KOPT-K1 (cell line): ENCODE measurements around the gene ARMC8.
"Not testable (repeated sequence)": the region's sequence is repeated elsewhere in the genome, so short reads cannot be mapped to it uniquely, and the experiment has no call there.

Experiments used
- H3K27ac ChIP-seq: fragments of 200-600 bp; sonication (generic); 2 replicates; pipeline ENCODE4 v1.5.1; 2016; ENCODE audit warnings: antibody characterized with exemption, mild to moderate bottlenecking, low read depth, low read length; ENCODE audit not compliant: poor library complexity, severe bottlenecking
- H3K36me3 ChIP-seq: fragments of 200-600 bp; sonication (generic); 2 replicates; pipeline ENCODE4 v1.5.1; 2017; ENCODE audit warnings: antibody characterized with exemption, mild to moderate bottlenecking, low read length, moderate library complexity; ENCODE audit not compliant: insufficient read depth
- H3K9me3 ChIP-seq: fragments of 200-600 bp; sonication (generic); 2 replicates; pipeline ENCODE4 v1.5.1; 2017; ENCODE audit warnings: antibody characterized with exemption, low read length, mild to moderate bottlenecking; ENCODE audit not compliant: insufficient read depth, poor library complexity, severe bottlenecking

ARMC8 gene

DNA sequence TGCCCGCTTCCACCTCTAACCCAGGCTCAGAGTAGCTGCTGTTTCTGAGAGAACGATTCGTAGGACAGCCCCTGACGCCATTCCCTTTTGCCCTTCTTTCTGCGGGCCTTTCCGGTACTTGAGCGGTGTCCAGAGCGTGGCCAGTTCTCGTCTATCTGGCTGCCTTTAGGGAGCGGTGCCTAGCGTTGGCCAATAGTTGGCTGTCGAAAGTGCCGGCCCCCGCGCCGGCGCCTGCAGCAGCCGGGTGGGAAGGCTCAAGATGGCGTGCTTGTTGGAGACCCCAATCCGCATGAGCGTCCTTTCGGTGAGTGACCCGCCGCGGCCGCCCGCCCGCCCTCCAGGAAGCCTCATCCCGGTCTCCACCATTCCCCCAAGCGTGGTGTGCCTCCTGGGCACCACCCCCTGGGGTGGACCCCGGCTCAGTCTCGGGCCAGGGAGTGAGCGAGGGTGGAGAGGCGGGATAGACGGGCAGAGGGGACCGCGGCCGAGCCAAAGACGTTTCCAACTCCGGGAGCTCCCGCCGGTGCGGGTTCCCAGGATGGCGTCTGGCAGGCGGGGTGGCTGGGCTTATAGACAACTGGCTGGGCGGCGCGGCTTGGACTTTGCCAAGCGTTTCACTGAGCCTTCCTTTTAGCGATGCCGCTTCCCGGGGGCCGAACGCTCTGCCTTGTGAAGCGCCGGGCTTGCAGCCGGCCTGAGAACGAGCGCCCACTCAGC lies at the start of gene ARMC8:
Gene ARMC8 (plus strand): TSS at position 6 of the 717 bp plus-strand sequence. CDS start 254 bp downstream, at position 260.
- Histone ChIP-seq H3K9me3 (no peaks in the 10 kb centered on the region), H3K27ac (peak within 1 kb of the TSS; percentile 97), H3K36me3 (peaks cover 25% of the 10 kb centered on the region)

GRCh38 chr3:138137861-138138260 lies 49.2 kb upstream of the ARMC8 start:
- Histone ChIP-seq H3K36me3 (no peaks in the 10 kb centered on the region), H3K27ac (no peak overlapping the region), H3K9me3 (no peaks in the 10 kb centered on the region)

GRCh38 chr3:138139691-138140090 lies 47.4 kb upstream of the ARMC8 start:
- Histone ChIP-seq H3K9me3 (no peaks in the 10 kb centered on the region), H3K27ac (no peak overlapping the region), H3K36me3 (no peaks in the 10 kb centered on the region)

- H3K27ac ChIP-seq = no peak overlapping the region
- H3K36me3 ChIP-seq = no peaks in the 10 kb centered on the region
- H3K9me3 ChIP-seq = no peaks in the 10 kb centered on the region
Observed at GRCh38 chr3:138140940-138141339, 46.2 kb upstream of the ARMC8 start.

DNA sequence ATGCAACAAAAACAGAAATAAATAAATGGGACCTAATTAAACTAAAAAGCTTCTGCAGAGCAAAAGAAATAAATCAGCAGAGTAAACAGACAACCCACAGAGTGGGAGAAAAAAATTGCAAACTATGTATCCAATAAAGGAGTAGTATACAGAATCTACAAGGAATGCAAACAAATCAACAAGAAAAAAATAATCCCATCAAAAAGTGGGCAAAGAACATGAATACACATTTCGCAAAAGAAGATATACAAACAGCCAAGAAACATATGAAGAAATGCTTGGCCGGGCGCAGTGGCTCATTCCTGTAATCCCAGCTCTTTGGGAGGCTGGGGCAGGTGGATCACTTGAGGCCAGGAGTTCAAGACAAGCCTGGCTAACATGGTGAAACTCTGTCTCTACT lies 44.9 kb upstream of the ARMC8 start:
- not testable (repeated sequence) for H3K27ac ChIP-seq, H3K9me3 ChIP-seq, H3K36me3 ChIP-seq

GRCh38 chr3:138148503-138148902 lies 38.6 kb upstream of the ARMC8 start:
- no peak overlapping the region for H3K27ac ChIP-seq
- H3K9me3 ChIP-seq = peaks cover 6% of the 10 kb centered on the region
- H3K36me3 ChIP-seq = no peaks in the 10 kb centered on the region

GRCh38 chr3:138154534-138154933 lies 32.6 kb upstream of the ARMC8 start:
- H3K36me3 ChIP-seq = no peaks in the 10 kb centered on the region
- H3K27ac ChIP-seq = no peak overlapping the region
- peaks cover 6% of the 10 kb centered on the region for H3K9me3 ChIP-seq

- H3K36me3 ChIP-seq = peaks cover 27% of the 10 kb centered on the region
- no peak overlapping the region for H3K27ac ChIP-seq
- H3K9me3 ChIP-seq = peaks cover 5% of the 10 kb centered on the region
Observed at GRCh38 chr3:138157743-138158142, 29.4 kb upstream of the ARMC8 start.

GRCh38 chr3:138165061-138165460 lies 22.0 kb upstream of the ARMC8 start:
- Histone ChIP-seq H3K9me3 (no peaks in the 10 kb centered on the region), H3K27ac (no peak overlapping the region), H3K36me3 (peaks cover 99% of the 10 kb centered on the region)

- Histone ChIP-seq H3K27ac (no peak overlapping the region), H3K36me3 (peaks cover 54% of the 10 kb centered on the region), H3K9me3 (no peaks in the 10 kb centered on the region)
Observed at GRCh38 chr3:138172625-138173024, 14.5 kb upstream of the ARMC8 start.

DNA sequence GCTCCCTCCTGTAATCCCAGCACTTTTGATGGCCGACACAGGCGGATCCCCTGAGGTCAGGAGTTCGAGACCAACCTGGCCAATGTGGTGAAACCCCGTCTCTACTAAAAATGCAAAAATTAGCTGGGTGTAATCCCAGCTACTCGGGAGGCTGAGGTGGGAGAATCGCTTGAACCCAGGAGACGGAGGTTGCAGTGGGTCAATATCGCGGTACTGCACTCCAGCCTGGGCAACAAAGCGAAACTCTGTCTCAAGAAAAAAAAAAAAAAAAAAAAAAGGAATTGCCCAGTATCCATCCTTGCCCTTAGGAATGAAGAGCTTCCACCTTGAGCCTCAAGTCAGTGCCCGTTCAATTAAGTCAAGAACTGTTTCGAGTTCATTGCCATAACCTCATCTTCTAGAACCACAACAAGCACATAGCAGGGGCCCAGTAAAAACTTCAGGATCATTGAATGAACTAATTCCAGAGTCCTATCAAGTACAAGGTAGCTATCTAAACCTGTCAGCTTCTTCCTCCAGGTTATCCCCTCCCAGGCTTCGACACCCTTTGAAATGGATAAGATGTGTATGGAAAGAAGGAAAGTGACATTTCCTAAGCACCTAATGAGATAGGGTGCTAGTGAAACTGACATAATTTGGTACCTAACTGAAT lies 13.2 kb upstream of the ARMC8 start:
- H3K9me3 ChIP-seq = no peaks in the 10 kb centered on the region
- H3K36me3 ChIP-seq = peaks cover 41% of the 10 kb centered on the region
- H3K27ac ChIP-seq = peak overlapping the region; percentile 86

DNA sequence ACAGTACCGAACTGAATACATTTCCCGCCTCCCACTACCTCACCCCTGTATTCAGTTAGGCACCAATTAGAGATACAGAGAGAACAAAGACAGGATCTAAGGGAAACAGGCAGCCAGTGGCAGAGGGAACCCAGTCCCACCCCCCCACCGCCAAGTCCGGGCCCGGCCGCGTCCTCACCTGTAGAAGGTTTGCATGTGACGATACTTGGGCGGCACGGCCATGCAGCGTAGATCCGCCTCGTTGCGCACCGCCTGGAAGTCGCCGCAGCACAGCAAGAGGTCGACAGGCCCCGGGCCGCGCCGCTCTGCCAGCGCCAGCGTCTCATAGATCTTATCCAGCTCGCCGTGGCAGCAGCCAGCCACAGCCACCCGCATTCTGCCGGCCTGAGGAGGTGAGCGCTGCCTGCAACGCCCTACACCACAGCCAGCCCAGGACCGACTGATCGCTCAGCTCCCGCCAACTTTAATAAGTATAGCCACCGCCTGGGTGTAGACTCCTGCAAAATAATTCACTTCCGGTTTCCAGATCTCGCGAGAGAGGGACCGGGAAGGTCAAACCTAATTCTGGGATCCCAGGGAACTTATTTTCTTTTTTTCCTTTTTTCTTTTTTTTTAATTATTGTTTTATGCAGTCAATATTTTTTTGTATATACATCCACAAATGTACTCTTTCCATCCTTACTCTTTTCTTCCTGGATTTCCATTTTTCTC lies 12.5 kb upstream of the ARMC8 start, which contains the start of gene DBR1:
Gene DBR1 (minus strand): TSS at position 501 of the 711 bp plus-strand sequence. CDS start 126 bp downstream, at position 375.
- Histone ChIP-seq H3K36me3 (peaks cover 34% of the 10 kb centered on the region), H3K9me3 (no peaks in the 10 kb centered on the region), H3K27ac (peak within 1 kb of the TSS; percentile 86)

DNA sequence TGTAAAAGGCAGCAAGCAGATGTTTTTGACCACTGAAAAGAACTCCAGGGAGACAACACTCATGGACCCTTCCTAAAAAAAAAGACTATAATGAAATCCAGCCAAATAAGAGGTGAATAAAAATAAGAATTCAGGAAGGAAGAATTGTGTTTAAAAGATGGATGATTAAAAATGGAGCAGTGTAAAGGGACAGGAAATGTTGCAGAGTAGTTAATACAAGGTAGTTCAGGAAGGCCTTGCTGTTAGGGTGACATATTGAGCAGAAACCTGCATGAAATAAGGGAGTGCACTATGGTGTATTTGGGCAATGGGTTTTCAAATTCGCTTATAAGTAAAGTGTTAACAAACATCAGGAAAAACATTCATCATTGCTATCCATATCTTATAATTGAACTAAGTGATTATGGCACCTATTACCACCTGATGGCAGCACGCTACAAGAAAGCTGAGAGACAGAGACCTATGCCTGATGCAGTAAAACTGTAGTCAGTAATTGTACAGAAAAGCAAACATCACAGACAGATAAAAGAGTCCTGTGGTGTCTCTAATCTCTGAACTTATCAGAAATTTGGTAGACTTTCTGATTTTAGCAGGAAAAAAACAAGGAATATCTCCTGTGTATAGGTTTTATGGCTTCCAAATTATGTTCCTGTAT lies 6.6 kb upstream of the ARMC8 start:
- no peaks in the 10 kb centered on the region for H3K36me3 ChIP-seq
- no peaks in the 10 kb centered on the region for H3K9me3 ChIP-seq
- no peak overlapping the region for H3K27ac ChIP-seq

GRCh38 chr3:138184994-138185393 lies 2.1 kb upstream of the ARMC8 start:
- Histone ChIP-seq H3K36me3 (peaks cover 9% of the 10 kb centered on the region; the same call in 1 of the 2 replicates), H3K9me3 (no peaks in the 10 kb centered on the region), H3K27ac (no peak overlapping the region)

GRCh38 chr3:138186221-138186620 lies 880 bp upstream of the ARMC8 start:
- H3K36me3 ChIP-seq = peaks cover 16% of the 10 kb centered on the region
- no peak overlapping the region for H3K27ac ChIP-seq
- no peaks in the 10 kb centered on the region for H3K9me3 ChIP-seq
